Measurements from ENCODE around the gene C12orf75.

C12orf75 gene

DNA sequence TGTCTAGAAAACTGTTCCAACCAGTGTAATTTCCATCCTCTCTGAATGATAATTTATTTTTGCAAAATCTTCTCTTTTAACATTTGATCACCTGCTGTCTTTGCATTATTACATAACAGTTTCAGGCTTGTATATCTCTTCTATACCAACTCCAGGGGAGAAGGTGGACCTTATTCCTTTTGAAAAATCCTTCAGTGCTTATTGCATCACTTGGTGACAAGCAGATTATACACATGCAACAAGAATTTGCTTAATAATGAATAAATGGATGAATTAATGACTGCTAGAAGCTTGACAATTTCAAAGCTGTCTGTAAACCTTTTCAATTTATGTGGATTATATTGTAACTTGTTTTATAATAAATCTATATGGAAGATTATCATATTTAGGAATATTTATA, 37.3 kb upstream of the C12orf75 start:
- H3K27ac ChIP-seq (ENCODE audit: poor library complexity, severe bottlenecking): no peak overlapping the region
- TF ChIP-seq, protein P1, sequence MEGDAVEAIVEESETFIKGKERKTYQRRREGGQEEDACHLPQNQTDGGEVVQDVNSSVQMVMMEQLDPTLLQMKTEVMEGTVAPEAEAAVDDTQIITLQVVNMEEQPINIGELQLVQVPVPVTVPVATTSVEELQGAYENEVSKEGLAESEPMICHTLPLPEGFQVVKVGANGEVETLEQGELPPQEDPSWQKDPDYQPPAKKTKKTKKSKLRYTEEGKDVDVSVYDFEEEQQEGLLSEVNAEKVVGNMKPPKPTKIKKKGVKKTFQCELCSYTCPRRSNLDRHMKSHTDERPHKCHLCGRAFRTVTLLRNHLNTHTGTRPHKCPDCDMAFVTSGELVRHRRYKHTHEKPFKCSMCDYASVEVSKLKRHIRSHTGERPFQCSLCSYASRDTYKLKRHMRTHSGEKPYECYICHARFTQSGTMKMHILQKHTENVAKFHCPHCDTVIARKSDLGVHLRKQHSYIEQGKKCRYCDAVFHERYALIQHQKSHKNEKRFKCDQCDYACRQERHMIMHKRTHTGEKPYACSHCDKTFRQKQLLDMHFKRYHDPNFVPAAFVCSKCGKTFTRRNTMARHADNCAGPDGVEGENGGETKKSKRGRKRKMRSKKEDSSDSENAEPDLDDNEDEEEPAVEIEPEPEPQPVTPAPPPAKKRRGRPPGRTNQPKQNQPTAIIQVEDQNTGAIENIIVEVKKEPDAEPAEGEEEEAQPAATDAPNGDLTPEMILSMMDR (IDR thresholded peaks at IDR 0.05; ENCODE audit: poor library complexity, severe bottlenecking): no peak

GRCh38 chr12:105294161-105294560, 36.3 kb upstream of the C12orf75 start:
- TF ChIP-seq, protein P1 (IDR thresholded peaks at IDR 0.05; ENCODE audit: poor library complexity, severe bottlenecking): no peak
- Histone ChIP-seq H3K9me3 (ENCODE audit: severe bottlenecking) (peaks cover 2% of the 10 kb centered on the region), H3K27ac (ENCODE audit: poor library complexity, severe bottlenecking) (no peak overlapping the region), H3K4me3 (ENCODE audit: severe bottlenecking) (no peak overlapping the region), H3K4me1 (ENCODE audit: insufficient read depth, poor library complexity, severe bottlenecking) (no peaks in the 10 kb centered on the region), H3K36me3 (ENCODE audit: low read depth) (no peaks in the 10 kb centered on the region), H3K27me3 (ENCODE audit: insufficient read depth, poor library complexity, severe bottlenecking) (no peaks in the 10 kb centered on the region)
- DNase-seq (ENCODE audit: low spot score): no peak
- ATAC-seq (ENCODE audit: low read depth): no peak

More for the DNA sequence above, 37.3 kb upstream of the C12orf75 start:
- ATAC-seq (ENCODE audit: low read depth) (no peak), DNase-seq (ENCODE audit: low spot score) (no peak)
- Histone ChIP-seq H3K4me3 (ENCODE audit: severe bottlenecking) (no peak overlapping the region), H3K27me3 (ENCODE audit: insufficient read depth, poor library complexity, severe bottlenecking) (no peaks in the 10 kb centered on the region), H3K4me1 (ENCODE audit: insufficient read depth, poor library complexity, severe bottlenecking) (no peaks in the 10 kb centered on the region), H3K9me3 (ENCODE audit: severe bottlenecking) (peaks cover 3% of the 10 kb centered on the region), H3K36me3 (ENCODE audit: low read depth) (no peaks in the 10 kb centered on the region)

DNA sequence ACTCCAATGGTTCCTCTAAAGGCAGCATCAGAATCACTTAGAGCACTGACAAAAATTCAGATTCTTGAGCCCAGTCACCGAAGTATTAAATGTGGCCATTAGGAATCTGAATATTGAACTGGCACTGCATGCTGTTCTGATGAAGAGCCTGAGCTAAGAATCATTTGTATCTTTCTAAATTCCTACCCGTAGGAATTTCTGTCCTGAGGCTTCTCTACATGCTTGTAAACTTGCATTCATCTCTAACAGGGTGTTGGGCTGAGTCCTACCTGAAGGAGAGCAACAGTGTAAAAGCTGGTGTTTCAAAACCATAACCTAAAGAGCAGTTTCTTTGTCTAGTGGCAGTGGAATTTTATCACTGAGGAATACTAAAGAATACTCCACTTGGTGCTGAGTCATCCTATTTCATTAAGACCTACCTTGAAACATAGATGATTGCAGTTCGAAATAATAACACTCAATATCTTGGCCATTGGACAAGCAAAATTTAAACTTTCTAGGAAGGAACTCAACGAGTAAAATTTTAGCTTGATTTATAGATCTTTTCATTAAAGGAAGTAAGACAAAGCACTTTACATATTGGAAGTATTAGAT, 35.5 kb upstream of the C12orf75 start:
- Histone ChIP-seq H3K4me3 (ENCODE audit: severe bottlenecking) (no peak overlapping the region), H3K9me3 (ENCODE audit: severe bottlenecking) (no peaks in the 10 kb centered on the region), H3K4me1 (ENCODE audit: insufficient read depth, poor library complexity, severe bottlenecking) (no peaks in the 10 kb centered on the region), H3K27me3 (ENCODE audit: insufficient read depth, poor library complexity, severe bottlenecking) (no peaks in the 10 kb centered on the region), H3K36me3 (ENCODE audit: low read depth) (no peaks in the 10 kb centered on the region), H3K27ac (ENCODE audit: poor library complexity, severe bottlenecking) (no peak overlapping the region)
- ATAC-seq (ENCODE audit: low read depth): no peak
- TF ChIP-seq, protein P1 (IDR thresholded peaks at IDR 0.05; ENCODE audit: poor library complexity, severe bottlenecking): no peak
- DNase-seq (ENCODE audit: low spot score): no peak

- Histone ChIP-seq H3K9me3 (ENCODE audit: severe bottlenecking) (no peaks in the 10 kb centered on the region), H3K4me3 (ENCODE audit: severe bottlenecking) (no peak overlapping the region), H3K36me3 (ENCODE audit: low read depth) (no peaks in the 10 kb centered on the region), H3K4me1 (ENCODE audit: insufficient read depth, poor library complexity, severe bottlenecking) (no peaks in the 10 kb centered on the region), H3K27me3 (ENCODE audit: insufficient read depth, poor library complexity, severe bottlenecking) (no peaks in the 10 kb centered on the region), H3K27ac (ENCODE audit: poor library complexity, severe bottlenecking) (no peak overlapping the region)
- TF ChIP-seq, protein P1 (IDR thresholded peaks at IDR 0.05; ENCODE audit: poor library complexity, severe bottlenecking): no peak
- no peak for DNase-seq (ENCODE audit: low spot score)
- no peak for ATAC-seq (ENCODE audit: low read depth)
Observed at GRCh38 chr12:105296116-105297089, 34.1 kb upstream of the C12orf75 start.

Measured in RWPE2 (cell line).